Measurements from ENCODE around the gene THAP4. TPM values are rescaled to one million over a fixed set of nuclear protein-coding genes. Genes with fewer than 3 reads are reported as not detected.

The THAP4 gene
- polyA plus RNA-seq, 1 donor (not counting 4 experiments of a cell fraction or from before 2014, with no cell fraction given) = 30.3 TPM

DNA sequence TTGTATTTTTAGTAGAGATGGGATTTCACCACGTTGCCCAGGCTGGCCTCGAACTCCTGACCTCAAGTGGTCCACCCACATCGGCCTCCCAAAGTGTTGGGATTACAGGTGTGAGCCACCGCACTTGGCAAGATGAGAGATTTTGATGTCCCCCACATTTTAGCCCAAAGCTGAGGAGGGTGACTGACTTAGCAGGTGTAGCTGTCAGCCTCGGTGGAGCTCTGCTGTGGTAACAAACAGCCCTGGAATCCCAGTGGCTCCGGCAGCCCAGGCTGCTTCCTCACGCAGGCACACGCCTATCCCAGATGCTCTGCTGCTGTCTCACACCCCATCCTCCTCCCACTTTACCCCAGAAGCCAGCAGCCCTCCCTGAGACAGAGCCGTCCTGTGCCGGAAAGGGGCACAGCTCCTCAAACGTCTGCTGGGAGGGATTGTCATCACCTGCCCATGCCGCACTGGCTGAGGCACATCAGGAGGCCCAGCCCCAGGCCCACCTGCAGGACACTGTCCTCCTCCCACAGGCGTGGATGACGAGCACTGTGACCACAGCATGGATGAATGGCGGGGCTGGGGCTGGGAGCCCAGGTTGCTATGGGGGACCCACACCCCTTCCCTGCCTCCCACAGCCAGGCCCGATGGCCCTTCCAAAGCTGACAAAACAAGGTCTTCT, 89.0 kb downstream of the THAP4 start:
- no peak for DNase-seq (ENCODE audit: low read depth, low spot score)
- Histone ChIP-seq H3K9ac (ENCODE audit: control insufficient read depth, extremely low read depth, insufficient read depth, low read length) (no peak overlapping the region), H3K9me1 (ENCODE audit: control insufficient read depth, extremely low read depth, insufficient read depth, low read length) (peaks cover 2% of the 10 kb centered on the region), H3K4me1 (ENCODE audit: control insufficient read depth, extremely low read depth, insufficient read depth, low read length) (peaks cover 40% of the 10 kb centered on the region), H3K27ac (ENCODE audit: control insufficient read depth, insufficient read depth, low read length) (no peak overlapping the region), H3K36me3 (ENCODE audit: control insufficient read depth in 2 of 2, extremely low read depth in 1 of 2, insufficient read depth in 2 of 2, low read length in 2 of 2) (no peaks in the 10 kb centered on the region), H3K27me3 (ENCODE audit: control insufficient read depth, extremely low read depth, insufficient read depth, low read length) (no peaks in the 10 kb centered on the region), H3K4me3 (ENCODE audit: control insufficient read depth in 2 of 3, extremely low read depth in 1 of 3, insufficient read depth in 2 of 3, low read depth in 1 of 3, low read length in 3 of 3) (no peak overlapping the region), H3K4me2 (ENCODE audit: control insufficient read depth, extremely low read depth, insufficient read depth, low read depth, low read length) (no peak overlapping the region), H3K79me2 (ENCODE audit: control insufficient read depth, insufficient read depth, low read length) (no peaks in the 10 kb centered on the region), H3K9me3 (ENCODE audit: control insufficient read depth, low read depth, low read length) (no peaks in the 10 kb centered on the region), H2AFZ (ENCODE audit: control insufficient read depth, low read length) (no peak overlapping the region), H4K20me1 (ENCODE audit: control insufficient read depth, extremely low read depth, insufficient read depth, low read length) (no peaks in the 10 kb centered on the region)
- dilution Hi-C loops (cut with MboI; ENCODE audit: extremely low pct_ligation_motif_present, low sequenced_read_pairs) = no loop called here
- no peak for FAIRE-seq
- TF ChIP-seq EZH2 (IDR thresholded peaks at IDR 0.05; ENCODE audit: low read length) = no peak
- TF ChIP-seq, protein P1, sequence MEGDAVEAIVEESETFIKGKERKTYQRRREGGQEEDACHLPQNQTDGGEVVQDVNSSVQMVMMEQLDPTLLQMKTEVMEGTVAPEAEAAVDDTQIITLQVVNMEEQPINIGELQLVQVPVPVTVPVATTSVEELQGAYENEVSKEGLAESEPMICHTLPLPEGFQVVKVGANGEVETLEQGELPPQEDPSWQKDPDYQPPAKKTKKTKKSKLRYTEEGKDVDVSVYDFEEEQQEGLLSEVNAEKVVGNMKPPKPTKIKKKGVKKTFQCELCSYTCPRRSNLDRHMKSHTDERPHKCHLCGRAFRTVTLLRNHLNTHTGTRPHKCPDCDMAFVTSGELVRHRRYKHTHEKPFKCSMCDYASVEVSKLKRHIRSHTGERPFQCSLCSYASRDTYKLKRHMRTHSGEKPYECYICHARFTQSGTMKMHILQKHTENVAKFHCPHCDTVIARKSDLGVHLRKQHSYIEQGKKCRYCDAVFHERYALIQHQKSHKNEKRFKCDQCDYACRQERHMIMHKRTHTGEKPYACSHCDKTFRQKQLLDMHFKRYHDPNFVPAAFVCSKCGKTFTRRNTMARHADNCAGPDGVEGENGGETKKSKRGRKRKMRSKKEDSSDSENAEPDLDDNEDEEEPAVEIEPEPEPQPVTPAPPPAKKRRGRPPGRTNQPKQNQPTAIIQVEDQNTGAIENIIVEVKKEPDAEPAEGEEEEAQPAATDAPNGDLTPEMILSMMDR (optimal IDR thresholded peaks at IDR 0.05 in 1 of 3, IDR thresholded peaks at IDR 0.05 in 1 of 3, conservative IDR thresholded peaks at IDR 0.05 in 1 of 3; ENCODE audit: extremely low read depth in 1 of 3, insufficient read depth in 2 of 3, low read length in 3 of 3) = no peak

DNA sequence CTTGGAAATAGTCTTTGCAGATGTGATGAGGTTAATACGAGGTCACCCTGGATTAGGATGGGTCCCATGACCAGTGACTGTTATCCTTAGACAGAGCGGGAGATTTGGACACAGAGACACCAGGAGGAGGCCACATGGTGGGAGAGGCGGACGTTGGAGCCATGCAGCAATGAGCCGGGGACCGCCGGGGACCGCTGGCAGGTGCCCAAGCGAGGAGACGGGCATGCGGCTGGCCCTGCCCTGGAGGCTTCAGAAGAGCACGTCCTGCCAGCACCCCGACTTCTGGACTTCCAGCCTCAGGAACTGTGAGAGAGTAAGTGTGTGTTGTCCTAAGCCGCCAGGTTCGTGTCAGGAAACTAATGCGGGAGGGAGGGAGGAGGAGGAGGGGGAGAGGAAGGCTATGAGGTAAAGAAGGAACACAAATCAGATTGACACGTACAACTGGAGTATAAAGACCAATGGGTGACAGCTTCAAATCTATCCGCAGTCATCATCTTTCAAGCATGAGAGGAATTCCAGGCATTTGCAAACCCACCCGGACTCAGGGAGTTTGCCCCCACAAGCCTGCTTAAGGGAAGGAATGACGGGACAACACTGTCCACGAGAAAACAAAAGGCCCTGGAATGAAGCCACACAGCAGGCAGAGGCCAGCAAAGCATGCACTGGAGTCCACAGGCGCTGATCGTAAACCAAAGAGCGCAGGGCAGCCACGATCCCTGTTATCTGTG, 90.0 kb downstream of the THAP4 start:
- peaks cover 2% of the 10 kb centered on the region for H3K9me1 ChIP-seq (ENCODE audit: control insufficient read depth, extremely low read depth, insufficient read depth, low read length)
- no peaks in the 10 kb centered on the region for H3K9me3 ChIP-seq (ENCODE audit: control insufficient read depth, low read depth, low read length)
- TF ChIP-seq, protein P1 (optimal IDR thresholded peaks at IDR 0.05 in 1 of 3, IDR thresholded peaks at IDR 0.05 in 1 of 3, conservative IDR thresholded peaks at IDR 0.05 in 1 of 3; ENCODE audit: extremely low read depth in 1 of 3, insufficient read depth in 2 of 3, low read length in 3 of 3) = no peak
- TF ChIP-seq EZH2 (IDR thresholded peaks at IDR 0.05; ENCODE audit: low read length) = no peak
- H3K27me3 ChIP-seq (ENCODE audit: control insufficient read depth, extremely low read depth, insufficient read depth, low read length) = peaks cover 8% of the 10 kb centered on the region
- H3K79me2 ChIP-seq (ENCODE audit: control insufficient read depth, insufficient read depth, low read length) = no peaks in the 10 kb centered on the region
- no peak overlapping the region for H3K9ac ChIP-seq (ENCODE audit: control insufficient read depth, extremely low read depth, insufficient read depth, low read length)
- no peak overlapping the region for H3K4me3 ChIP-seq (ENCODE audit: control insufficient read depth in 2 of 3, extremely low read depth in 1 of 3, insufficient read depth in 2 of 3, low read depth in 1 of 3, low read length in 3 of 3)
- H3K27ac ChIP-seq (ENCODE audit: control insufficient read depth, insufficient read depth, low read length) = no peak overlapping the region
- H3K4me1 ChIP-seq (ENCODE audit: control insufficient read depth, extremely low read depth, insufficient read depth, low read length) = peaks cover 33% of the 10 kb centered on the region
- FAIRE-seq (peak; percentile 71), DNase-seq (ENCODE audit: low read depth, low spot score) (no peak)
- H3K4me2 ChIP-seq (ENCODE audit: control insufficient read depth, extremely low read depth, insufficient read depth, low read depth, low read length) = peak overlapping the region; percentile 54
- H2AFZ ChIP-seq (ENCODE audit: control insufficient read depth, low read length) = no peak overlapping the region
- dilution Hi-C loops (cut with MboI; ENCODE audit: extremely low pct_ligation_motif_present, low sequenced_read_pairs) = no loop called here
- no peaks in the 10 kb centered on the region for H3K36me3 ChIP-seq (ENCODE audit: control insufficient read depth in 2 of 2, extremely low read depth in 1 of 2, insufficient read depth in 2 of 2, low read length in 2 of 2)
- H4K20me1 ChIP-seq (ENCODE audit: control insufficient read depth, extremely low read depth, insufficient read depth, low read length) = no peaks in the 10 kb centered on the region

All from keratinocyte (primary cell).